Breast epithelium (tissue), 3 donors: ENCODE data around the gene EPHA4.

ENCODE experiments used
- CTCF ChIP-seq, 3 donors: fragments of 450-650 bp; IDR thresholded peaks; one replicate each; pipeline ENCODE4 v1.5.1; 2016 to 2017; ENCODE audit warnings: antibody characterized with exemption in 3 of 3, mild to moderate bottlenecking in 3 of 3, moderate library complexity in 3 of 3
- POLR2A ChIP-seq: fragments of 450-650 bp; IDR thresholded peaks from one replicate; pipeline ENCODE4 v1.6.1; 2016; ENCODE audit warnings: antibody characterized with exemption, mild to moderate bottlenecking, moderate library complexity
- POLR2AphosphoS5 ChIP-seq, 3 donors: sonication (generic); formaldehyde crosslinking; IDR thresholded peaks; one replicate each; pipeline ENCODE4 v1.6.1; 2017; ENCODE audit warnings: antibody characterized with exemption in 3 of 3

DNA sequence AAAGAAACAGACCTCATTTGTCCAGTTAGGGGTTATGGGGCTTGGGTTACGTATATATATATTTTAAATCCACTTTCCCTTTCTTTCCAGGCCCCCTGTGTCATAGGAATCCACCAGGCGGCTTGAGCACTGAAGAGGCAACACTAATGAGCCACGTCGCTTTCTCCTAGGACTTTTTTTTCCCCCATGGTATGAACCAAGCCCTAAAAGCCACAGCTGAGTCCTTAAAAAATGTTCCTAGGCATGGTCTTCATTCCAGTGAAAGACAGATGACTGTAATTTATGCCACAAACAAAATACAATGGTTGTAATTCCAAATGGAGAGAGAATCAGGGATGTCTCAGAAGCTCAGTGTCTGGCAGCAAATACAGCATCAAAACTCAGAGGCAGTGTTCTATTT, 146.8 kb downstream of the EPHA4 start:
- TF ChIP-seq CTCF (IDR thresholded peaks at IDR 0.05) (no peak), POLR2A (no peak), POLR2AphosphoS5 (IDR thresholded peaks at IDR 0.05) (no peak)
